Amniotic stem cell (primary cell): Measurements from ENCODE around the gene ZNF280D.

Experiments used
- DNase-seq: peaks from one replicate; lab custom pipeline; 2025; lab: John Stamatoyannopoulos, UW

Gene ZNF280D

DNA sequence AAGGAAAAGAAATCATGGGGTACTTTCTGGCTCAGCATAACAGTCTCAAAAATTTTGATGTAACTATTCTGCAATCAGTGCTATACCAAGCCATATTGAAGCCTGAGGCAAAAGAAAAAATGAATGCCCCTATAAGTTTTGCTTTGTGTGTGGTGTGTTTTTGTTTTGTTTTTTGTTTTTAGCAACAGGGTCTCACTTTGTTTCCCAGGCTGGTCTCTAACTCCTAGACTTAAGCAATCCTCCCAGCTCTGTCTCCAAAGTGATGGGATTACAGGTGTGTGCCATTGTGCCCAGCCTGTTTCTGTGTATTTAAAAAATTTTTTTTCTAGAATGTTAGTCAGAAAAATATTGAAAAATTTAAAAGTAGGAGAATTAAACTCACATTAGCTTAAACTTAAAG, 93.2 kb downstream of the ZNF280D start:
- no peak for DNase-seq

DNA sequence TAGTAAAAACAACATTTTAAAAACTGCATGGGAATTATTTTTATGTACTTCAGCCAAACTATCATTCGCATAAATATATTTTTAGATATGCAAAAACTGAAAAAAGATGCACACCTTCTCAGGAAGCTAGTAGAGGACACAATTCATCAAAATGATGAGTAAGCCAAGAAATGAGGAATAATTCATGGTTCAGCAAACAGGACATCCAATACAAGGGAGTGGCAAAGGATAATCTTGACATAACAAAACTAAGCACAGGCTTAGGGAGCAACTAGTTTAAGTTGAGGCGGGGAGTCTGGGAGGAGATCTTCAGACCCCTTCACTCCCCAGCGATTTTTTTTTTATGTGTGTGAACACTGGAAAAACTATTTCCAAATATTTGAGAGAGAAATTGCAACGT, 93.7 kb downstream of the ZNF280D start:
- no peak for DNase-seq

- DNase-seq: no peak
Observed at GRCh38 chr15:56631765-56632164, 101.5 kb downstream of the ZNF280D start.

GRCh38 chr15:56628893-56629532, 104.3 kb downstream of the ZNF280D start:
- DNase-seq: no peak

GRCh38 chr15:56619887-56620286, 113.4 kb downstream of the ZNF280D start:
- DNase-seq: no peak

- DNase-seq: no peak
Observed at GRCh38 chr15:56617628-56618027, 115.7 kb downstream of the ZNF280D start.

DNA sequence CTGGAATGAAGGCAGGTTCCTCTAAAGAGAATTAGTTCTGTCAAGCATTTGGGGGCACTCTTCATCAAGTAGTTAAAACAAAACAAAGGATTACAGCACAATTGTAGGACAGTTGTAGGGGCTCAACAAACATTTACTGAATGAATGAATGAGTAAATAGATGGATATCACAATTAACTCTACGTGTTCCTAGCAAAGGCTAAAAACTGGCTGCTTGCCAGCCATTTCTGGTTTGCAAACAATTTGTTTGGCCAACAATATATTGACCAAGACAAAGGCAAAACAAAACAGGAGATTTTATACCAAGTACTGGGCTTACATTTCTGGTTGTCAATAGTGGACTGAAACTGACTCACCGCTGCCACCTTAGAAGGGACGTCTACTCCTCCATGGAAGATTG, 116.8 kb downstream of the ZNF280D start:
- DNase-seq: no peak

GRCh38 chr15:56613811-56614210, 119.5 kb downstream of the ZNF280D start:
- DNase-seq: no peak

GRCh38 chr15:56608993-56609392, 124.3 kb downstream of the ZNF280D start:
- DNase-seq: no peak

- DNase-seq: no peak
Observed at GRCh38 chr15:56608140-56608778, 125.0 kb downstream of the ZNF280D start.

DNA sequence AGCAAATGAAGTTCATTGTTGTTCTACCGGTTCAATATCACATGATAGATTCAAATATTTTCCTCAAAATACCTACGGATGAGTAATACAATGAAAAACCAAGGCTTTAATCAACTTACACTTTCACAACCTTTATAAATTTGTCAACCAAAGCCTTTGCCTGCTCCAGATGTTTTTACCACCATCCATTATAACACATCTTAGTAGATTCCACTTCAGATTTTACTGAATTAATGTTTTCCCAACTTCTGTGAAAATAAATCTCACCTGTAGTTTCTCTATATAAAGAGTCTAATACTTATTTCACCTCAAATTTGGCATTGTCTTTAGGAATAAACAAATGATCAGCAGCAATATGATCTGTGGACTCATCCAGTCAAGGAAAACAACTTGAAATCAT, 131.1 kb downstream of the ZNF280D start:
- no peak for DNase-seq

GRCh38 chr15:56600380-56600779, 132.9 kb downstream of the ZNF280D start:
- no peak for DNase-seq

GRCh38 chr15:56598991-56599390, 134.3 kb downstream of the ZNF280D start:
- DNase-seq: no peak

DNA sequence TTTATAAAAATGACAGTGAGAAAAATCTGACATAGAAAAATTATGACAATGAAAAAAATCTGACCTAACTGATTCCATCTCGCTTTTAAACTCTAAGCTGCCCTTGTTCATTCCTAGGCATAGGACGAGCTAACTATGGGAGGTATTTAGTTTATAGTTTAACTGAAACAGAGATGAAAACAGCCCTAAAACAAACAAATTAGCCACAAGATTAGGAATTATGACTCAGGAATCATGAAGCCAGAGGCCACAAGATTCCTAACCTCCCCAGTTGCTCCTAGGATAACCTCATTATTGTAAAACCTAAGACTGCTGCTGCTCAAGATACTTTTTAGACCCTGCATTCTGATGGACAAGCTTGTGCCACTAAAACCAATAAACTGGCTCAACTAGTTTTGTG, 145.6 kb downstream of the ZNF280D start:
- DNase-seq: no peak

GRCh38 chr15:56586206-56586605, 147.1 kb downstream of the ZNF280D start:
- no peak for DNase-seq

- DNase-seq: no peak
Observed at GRCh38 chr15:56582785-56583184, 150.5 kb downstream of the ZNF280D start.
